ENCODE results near the gene AKIRIN1. TPM values are rescaled to one million over a fixed set of nuclear protein-coding genes. Genes with fewer than 3 reads are reported as not detected.
"Not testable (repeated sequence)": the region's sequence is repeated elsewhere in the genome, so short reads cannot be mapped to it uniquely, and the experiment has no call there.

The AKIRIN1 gene
- total RNA-seq, 2 experiments from 2014 or later: 68.2 to 70.7 TPM

- H3K27me3 Mint-ChIP-seq: no peaks in the 10 kb centered on the region
- no peak overlapping the region for H3K4me3 Mint-ChIP-seq
- H3K4me1 Mint-ChIP-seq: peaks cover 4% of the 10 kb centered on the region
- no peak for DNase-seq
- H3K9me3 Mint-ChIP-seq: no peaks in the 10 kb centered on the region
- no peak overlapping the region for H3K27ac Mint-ChIP-seq
- H3K36me3 Mint-ChIP-seq: no peaks in the 10 kb centered on the region
Observed at GRCh38 chr1:39048745-39049370, 57.8 kb downstream of the AKIRIN1 start.

GRCh38 chr1:39050001-39050400, 58.9 kb downstream of the AKIRIN1 start:
- H3K4me3 Mint-ChIP-seq: no peak overlapping the region
- DNase-seq: no peak
- H3K9me3 Mint-ChIP-seq: no peaks in the 10 kb centered on the region
- H3K36me3 Mint-ChIP-seq: no peaks in the 10 kb centered on the region
- H3K4me1 Mint-ChIP-seq: peaks cover 4% of the 10 kb centered on the region
- H3K27ac Mint-ChIP-seq: no peak overlapping the region
- H3K27me3 Mint-ChIP-seq: no peaks in the 10 kb centered on the region

GRCh38 chr1:39051193-39051850, 60.2 kb downstream of the AKIRIN1 start:
- not testable (repeated sequence) for DNase-seq, H3K4me3 Mint-ChIP-seq, H3K4me1 Mint-ChIP-seq, H3K9me3 Mint-ChIP-seq, H3K27me3 Mint-ChIP-seq, H3K36me3 Mint-ChIP-seq, H3K27ac Mint-ChIP-seq

GRCh38 chr1:39051956-39052355, 60.9 kb downstream of the AKIRIN1 start:
- no peak for DNase-seq
- Mint-ChIP-seq H3K4me3 (no peak overlapping the region), H3K4me1 (peaks cover 4% of the 10 kb centered on the region), H3K27ac (no peak overlapping the region), H3K27me3 (no peaks in the 10 kb centered on the region), H3K36me3 (no peaks in the 10 kb centered on the region), H3K9me3 (no peaks in the 10 kb centered on the region)

- not testable (repeated sequence) for H3K4me1 Mint-ChIP-seq, H3K27ac Mint-ChIP-seq, H3K36me3 Mint-ChIP-seq, H3K27me3 Mint-ChIP-seq, H3K4me3 Mint-ChIP-seq, DNase-seq, H3K9me3 Mint-ChIP-seq
Observed at GRCh38 chr1:39055213-39055710, 64.2 kb downstream of the AKIRIN1 start.

Other genes starting within 250 kb of the AKIRIN1 start
- 10 to 100 TPM; 10.0 to 10.1 TPM for gene RRAGC, start 131.5 kb upstream of the AKIRIN1 start, total RNA-seq
- 10 to 100 TPM; 45.6 to 49.1 TPM for gene MYCBP, start 117.9 kb upstream of the AKIRIN1 start, total RNA-seq
- not detected for gene GJA9, start 109.7 kb upstream of the AKIRIN1 start, total RNA-seq
- not detected for gene RHBDL2, start 49.4 kb upstream of the AKIRIN1 start, total RNA-seq
- 100 to 1,000 TPM; 191 to 201 TPM for gene NDUFS5, start 35.1 kb downstream of the AKIRIN1 start, total RNA-seq
- 100 to 1,000 TPM; 114 to 130 TPM for gene MACF1, start 213.4 kb downstream of the AKIRIN1 start, total RNA-seq